ENCODE data around the gene IL17REL.
"Not testable (repeated sequence)": the region's sequence is repeated elsewhere in the genome, so short reads cannot be mapped to it uniquely, and the experiment has no call there.

The IL17REL gene

DNA sequence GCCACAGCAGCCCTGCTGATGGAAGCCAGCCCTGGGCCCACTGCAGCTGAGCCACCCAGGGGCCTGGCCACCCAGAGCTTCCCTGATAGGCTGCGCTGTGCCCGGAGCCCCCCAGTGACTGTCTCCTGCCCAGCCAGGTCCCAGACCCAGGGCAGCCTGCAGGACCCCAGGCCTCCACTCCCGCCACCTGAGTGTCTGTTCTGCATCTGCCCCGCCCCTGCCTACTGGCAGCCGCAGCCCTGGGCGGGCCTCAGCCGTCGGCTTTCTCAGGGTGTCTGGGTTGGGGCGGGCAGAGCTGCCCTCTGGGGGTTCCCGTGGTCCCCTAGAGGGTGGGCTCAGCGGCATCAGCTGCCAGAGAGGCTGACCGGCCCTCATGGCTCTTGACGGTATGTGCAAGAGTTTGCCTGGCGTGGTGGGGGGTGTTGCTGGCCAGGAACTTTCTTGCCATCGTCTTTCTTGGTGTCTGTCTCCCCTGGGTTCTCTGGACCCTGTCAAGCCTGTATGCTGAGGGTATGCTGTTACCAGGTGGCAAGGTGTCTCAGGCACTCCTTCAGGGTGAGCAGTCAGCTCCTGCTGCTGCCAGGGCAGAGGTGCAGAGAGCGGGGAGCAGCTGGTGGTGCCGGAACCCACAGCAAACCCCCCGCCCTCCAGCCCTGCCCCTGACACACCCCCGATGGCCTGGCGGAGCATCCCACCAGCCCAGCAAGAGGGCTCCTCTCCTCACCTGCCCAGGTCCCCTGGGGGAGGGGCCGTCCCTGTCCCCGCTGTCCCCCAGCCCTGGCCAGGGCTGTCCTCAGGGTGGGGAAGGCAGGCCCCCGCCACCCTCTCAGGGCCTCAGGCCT is 64.2 kb downstream of the IL17REL start:
- TF ChIP-seq, protein P1, sequence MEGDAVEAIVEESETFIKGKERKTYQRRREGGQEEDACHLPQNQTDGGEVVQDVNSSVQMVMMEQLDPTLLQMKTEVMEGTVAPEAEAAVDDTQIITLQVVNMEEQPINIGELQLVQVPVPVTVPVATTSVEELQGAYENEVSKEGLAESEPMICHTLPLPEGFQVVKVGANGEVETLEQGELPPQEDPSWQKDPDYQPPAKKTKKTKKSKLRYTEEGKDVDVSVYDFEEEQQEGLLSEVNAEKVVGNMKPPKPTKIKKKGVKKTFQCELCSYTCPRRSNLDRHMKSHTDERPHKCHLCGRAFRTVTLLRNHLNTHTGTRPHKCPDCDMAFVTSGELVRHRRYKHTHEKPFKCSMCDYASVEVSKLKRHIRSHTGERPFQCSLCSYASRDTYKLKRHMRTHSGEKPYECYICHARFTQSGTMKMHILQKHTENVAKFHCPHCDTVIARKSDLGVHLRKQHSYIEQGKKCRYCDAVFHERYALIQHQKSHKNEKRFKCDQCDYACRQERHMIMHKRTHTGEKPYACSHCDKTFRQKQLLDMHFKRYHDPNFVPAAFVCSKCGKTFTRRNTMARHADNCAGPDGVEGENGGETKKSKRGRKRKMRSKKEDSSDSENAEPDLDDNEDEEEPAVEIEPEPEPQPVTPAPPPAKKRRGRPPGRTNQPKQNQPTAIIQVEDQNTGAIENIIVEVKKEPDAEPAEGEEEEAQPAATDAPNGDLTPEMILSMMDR (IDR thresholded peaks at IDR 0.05; ENCODE audit: low read depth, low read length): no peak
- no peak overlapping the region for H3K4me3 ChIP-seq (ENCODE audit: low read depth, low read length)

GRCh38 chr22:49947296-49947622 is 65.3 kb downstream of the IL17REL start:
- H3K4me3 ChIP-seq (ENCODE audit: low read depth, low read length): no peak overlapping the region
- TF ChIP-seq, protein P1 (IDR thresholded peaks at IDR 0.05; ENCODE audit: low read depth, low read length): no peak

GRCh38 chr22:49946612-49947295 is 65.8 kb downstream of the IL17REL start:
- H3K4me3 ChIP-seq (ENCODE audit: low read depth, low read length): no peak overlapping the region
- TF ChIP-seq, protein P1 (IDR thresholded peaks at IDR 0.05; ENCODE audit: low read depth, low read length): no peak

- not testable (repeated sequence) for H3K4me3 ChIP-seq (ENCODE audit: low read depth, low read length)
These were observed 67.3 kb downstream of the IL17REL start for GRCh38 chr22:49945042-49945794.

All from WI38 (cell line).